GM12878 (cell line): ENCODE data around the gene GGCX. TPM values are rescaled to one million over a fixed set of nuclear protein-coding genes. Genes with fewer than 3 reads are reported as not detected.

Experiments used
- BCLAF1 ChIP-seq: fragments of 450-650 bp; IDR thresholded peaks from 2 replicates; pipeline ENCODE4 v1.6.1; 2017; ENCODE audit warnings: antibody characterized with exemption, mild to moderate bottlenecking, moderate library complexity
- CREM ChIP-seq: IDR thresholded peaks from 2 replicates; pipeline ENCODE4 v1.6.1; 2014; ENCODE audit warnings: antibody characterized with exemption, low read depth
- MTA2 ChIP-seq: fragments of 450-650 bp; IDR thresholded peaks from 2 replicates; pipeline ENCODE4 v1.6.1; 2016; ENCODE audit warnings: low read depth, mild to moderate bottlenecking, moderate library complexity
- POLR2AphosphoS5 ChIP-seq: IDR thresholded peaks from 2 replicates; pipeline ENCODE4 v1.6.1; 2011; ENCODE audit warnings: mild to moderate bottlenecking, low read length, inconsistent platforms
- TCF3 ChIP-seq: IDR thresholded peaks from 2 replicates; pipeline ENCODE4 v1.6.1; 2012; ENCODE audit warnings: low read depth, mild to moderate bottlenecking, low read length, borderline replicate concordance; ENCODE audit not compliant: insufficient read depth
- ZBTB11 ChIP-seq: fragments of 450-650 bp; formaldehyde crosslinking; IDR thresholded peaks from 2 replicates; pipeline ENCODE4 v1.5.0; 2022; ENCODE audit warnings: mild to moderate bottlenecking, missing genetic modification characterization
- ZNF217 ChIP-seq: fragments of 450-650 bp; IDR thresholded peaks from 2 replicates; pipeline ENCODE4 v1.6.1; 2017; ENCODE audit warnings: antibody characterized with exemption, mild to moderate bottlenecking
- polyA plus RNA-seq, 11 experiments: library from polyadenylated mRNA; depleted of rRNA in 4 of 11; unstranded in 6 of 11; stranded (reverse) in 5 of 11; fragments of >200 nt; fragmentation: Nextera tagmentation in 4 of 11; fragmentation: Illumina TruSeq in 1 of 11; extraction: Ambion mirVana in 4 of 11; extraction: Trizol in 1 of 11; gene quantifications; 1 replicate in 1 of 11; 2 replicates in 10 of 11; pipeline versions ENCODE4 v1.2.1 to v1.2.3, GENCODE V29; 2011 to 2016; ENCODE audit warnings: inconsistent platforms in 2 of 11, missing spikeins in 2 of 11, low read depth in 1 of 11
- total RNA-seq, 4 experiments: library from RNA; depleted of rRNA in 3 of 4; stranded (reverse); fragments of >200 nt in 3 of 4; fragmentation: Illumina TruSeq in 1 of 4; extraction: Trizol in 1 of 4; gene quantifications; 2 replicates each; pipeline versions ENCODE4 v1.2.1 to v1.2.3, GENCODE V29; 2013 to 2021

Gene GGCX
- total and polyA plus RNA-seq, 10 of the 15 experiments (the other 5 are each of a cell fraction or from before 2014, with no cell fraction given), result 18.1 to 52.7 (median 25.0) TPM

- TF ChIP-seq ZBTB11 (CRISPR knock-in tag) (no peak), TCF3 (peak; percentile 95), BCLAF1 (peak; percentile 94), MTA2 (peak; percentile 68), POLR2AphosphoS5 (peak; percentile 100), CREM (0 out of 2 replicates have a peak, but pooled peaks have one; percentile 7), ZNF217 (no peak)
Measured at GRCh38 chr2:85538507-85539360, 22.6 kb downstream of the GGCX start, which contains the start of gene MAT2A (continued).
